HG03565 (cell line): ENCODE results near the gene PACRG.
"Not testable (repeated sequence)": the region's sequence is repeated elsewhere in the genome, so short reads cannot be mapped to it uniquely, and the experiment has no call there.

ENCODE experiments used
- ATAC-seq: cut with Tn5 transposase; IDR thresholded peaks from one replicate; pipeline ENCODE4 v1.9.1; 2021; ENCODE audit warnings: mild to moderate bottlenecking, moderate library complexity; ENCODE audit not compliant: unreplicated experiment

PACRG gene

DNA sequence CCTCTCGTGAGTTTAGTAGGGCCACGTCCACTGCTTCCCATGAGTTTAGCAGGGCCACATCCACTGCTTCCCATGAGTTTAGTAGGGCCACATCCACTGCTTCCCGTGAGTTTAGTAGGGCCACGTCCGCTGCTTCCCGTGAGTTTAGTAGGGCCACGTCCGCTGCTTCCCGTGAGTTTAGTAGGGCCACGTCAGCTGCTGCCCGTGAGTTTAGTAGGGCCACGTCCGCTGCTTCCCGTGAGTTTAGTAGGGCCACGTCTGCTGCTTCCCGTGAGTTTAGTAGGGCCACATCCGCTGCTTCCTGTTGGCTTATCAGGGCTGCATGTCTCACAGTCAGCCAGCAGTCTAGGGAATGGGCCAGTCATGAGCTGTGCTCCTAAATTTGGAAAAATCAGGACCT is 573.1 kb downstream of the PACRG start:
- ATAC-seq, result no peak

DNA sequence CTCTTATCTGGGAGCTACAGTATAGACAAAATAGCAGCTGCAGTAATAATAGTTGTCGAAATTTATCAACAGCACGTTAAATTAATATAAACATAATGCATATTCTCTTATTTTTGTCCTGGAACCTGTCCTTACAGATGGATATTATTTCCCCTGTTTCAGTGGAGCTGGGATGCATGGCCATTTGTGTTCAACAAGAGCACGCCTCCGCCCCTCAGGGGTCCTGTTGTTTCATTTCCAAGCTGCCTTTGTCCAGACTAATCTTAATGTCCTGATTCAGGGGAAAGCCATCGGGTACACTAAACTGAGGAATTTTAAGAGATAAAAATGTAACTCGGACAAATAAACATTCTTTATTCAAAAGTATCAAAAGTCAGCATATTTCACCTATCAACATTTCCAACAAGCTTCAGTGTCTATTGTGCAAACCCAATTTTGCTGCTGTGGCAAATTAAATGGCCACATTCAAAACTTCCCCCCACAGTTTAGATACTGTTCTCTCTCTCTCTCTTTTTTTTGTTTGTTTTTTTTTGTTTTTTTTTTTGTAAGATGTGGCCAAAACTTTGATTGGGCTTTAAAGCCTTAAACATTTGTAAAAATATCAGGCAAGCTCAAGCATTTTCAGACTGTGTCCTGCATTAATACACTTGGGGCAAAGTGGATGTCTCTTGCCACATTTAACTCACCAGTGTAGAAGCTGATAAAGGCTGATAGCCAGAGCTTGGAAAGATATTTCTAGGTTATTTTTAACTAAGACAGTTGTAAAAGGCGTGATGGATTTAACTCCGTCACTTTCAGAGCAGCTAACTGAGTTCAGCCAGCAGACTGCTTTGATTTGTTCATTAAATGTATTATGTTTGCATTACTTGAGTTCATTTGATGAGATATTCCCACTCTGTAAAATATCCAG is 574.2 kb downstream of the PACRG start:
- no peak for ATAC-seq

DNA sequence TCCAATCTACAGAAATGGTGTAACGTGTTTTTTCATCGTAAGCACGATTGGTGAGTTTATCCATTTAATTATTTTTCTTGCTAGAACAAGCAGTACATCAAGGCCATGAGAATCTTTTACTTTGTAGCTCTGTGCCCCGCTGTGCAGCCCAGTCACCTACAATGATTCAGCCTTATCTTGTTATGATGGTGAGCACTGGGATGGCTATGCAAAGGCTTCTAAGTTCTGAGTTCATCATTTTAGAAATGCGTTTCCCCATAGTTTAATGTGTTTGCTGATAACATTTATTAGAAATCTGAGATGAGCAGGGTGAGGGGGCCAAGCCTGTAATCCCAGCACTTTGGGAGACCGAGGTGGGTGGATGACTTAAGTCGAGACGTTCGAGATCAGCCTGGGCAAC is 575.0 kb downstream of the PACRG start:
- ATAC-seq, result no peak

DNA sequence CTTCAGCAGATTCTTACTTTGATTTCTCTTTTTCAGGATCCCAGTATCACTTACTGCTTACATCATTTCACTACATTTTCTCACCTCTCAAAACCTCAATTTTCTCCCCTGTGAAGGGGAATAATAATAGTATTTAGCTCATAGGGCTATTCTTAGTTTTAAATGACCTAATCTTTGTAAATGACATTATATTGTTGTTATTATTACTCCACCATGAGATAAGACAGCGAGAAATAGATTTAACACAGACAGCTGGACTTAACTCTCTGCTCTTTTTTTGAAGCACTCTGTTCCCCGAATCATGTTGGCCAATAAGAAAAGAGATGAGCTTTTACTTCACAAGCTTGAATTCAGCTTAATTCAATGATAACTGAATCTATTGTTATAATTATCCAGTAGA is 578.2 kb downstream of the PACRG start:
- ATAC-seq, result no peak

DNA sequence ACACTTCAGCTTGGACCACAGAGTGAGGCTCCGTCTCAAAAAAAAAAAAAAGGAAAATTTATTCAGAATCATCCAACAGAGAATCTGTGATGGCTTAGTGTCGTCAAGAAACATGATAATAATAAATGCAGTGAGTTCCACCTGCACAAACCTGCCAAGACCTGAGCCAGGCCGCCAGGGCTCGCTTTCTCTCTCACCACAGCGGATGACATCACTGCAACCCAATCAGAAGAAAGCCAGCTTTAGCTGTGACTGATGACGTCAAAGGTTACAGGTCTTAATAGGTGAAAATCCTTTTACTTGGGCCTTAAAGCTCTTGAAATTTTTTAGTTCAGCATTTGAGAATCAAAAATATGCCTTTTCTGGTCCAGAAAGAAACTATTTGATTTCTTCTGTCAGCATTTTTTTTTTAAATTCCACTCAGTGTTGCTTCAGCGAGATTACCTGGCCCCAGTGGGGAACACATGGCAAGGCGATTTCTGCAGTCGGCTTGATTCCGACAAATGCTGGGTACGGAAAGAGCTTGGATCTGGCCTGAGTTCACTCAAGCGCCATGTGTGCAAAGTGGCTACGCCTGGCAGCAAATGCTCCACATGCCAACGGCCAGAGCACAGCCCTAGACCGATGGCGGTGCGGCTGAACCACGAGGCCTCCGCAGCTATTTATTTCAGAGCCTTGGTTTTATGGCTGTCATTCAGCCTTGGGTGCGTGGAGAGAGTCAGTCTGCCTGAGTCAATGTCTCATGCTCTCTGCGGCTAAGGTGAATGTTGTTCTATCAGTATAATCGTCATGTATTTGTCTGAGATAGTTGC is 581.1 kb downstream of the PACRG start:
- no peak for ATAC-seq

DNA sequence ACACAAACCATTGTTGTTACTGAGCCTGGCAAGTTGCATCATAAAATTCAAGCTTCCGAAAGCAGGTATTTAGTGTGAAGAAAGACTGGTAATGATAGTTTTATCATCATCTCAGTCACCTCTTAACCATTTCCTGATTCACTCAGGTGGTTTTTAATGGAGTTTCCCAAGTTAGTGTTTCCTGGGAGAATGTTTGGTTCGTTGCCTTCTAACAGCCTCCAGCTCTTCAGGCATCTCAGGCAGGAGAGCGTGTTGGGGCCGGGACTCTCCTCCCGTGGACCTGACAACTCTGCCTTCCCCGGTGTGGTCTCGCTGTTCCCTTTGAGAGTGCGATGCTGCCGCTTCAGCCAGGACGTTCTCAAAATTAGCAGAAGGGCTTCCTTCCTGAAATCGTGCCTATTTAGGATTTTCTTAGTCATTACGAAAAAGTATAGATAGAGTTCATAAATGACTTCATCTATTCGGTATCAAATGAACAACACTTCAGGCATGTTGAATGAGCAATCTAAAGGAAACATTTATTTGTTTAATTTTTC is 581.8 kb downstream of the PACRG start:
- ATAC-seq, result no peak

DNA sequence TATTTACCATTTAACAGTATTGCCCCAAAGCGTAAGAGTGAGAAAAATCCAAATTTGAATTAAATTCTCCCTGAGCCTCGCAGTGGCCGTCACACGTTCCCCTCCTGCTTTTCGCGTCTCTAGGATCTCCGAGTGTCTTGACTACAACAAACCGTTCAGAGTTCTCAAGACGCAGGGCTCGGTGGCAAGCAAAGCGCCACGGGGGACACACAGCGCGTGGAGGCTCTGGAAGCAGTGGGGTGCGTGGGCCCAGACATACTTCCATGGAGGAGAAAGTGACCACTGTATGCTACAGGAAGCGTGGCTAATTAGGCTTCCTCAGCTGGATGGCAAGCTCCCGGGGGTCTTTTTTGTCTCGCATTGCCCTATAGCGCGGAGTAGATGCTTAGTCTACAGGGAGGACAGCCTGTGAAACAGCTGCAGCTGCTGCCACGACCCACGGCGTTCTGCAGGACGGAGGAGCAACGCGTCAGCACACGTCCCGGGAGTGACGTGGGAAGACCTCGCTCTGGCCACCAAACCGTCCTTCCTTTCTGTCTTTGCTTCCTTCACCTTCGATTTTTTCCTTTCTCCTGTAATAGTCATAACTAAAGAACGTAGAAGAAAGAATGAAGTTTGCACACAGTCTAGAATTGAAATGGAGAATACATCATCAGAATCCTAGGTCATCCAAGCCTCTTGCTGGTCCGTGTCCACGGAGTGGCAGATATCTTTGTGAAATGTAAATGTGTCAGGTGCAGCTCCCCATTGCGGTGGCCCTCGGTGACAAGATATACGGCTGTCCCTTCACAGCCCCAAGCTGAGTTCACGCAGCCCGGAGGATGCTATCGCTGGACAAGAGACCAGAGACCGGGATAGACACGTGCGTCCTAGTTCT is 582.6 kb downstream of the PACRG start:
- ATAC-seq, result no peak

DNA sequence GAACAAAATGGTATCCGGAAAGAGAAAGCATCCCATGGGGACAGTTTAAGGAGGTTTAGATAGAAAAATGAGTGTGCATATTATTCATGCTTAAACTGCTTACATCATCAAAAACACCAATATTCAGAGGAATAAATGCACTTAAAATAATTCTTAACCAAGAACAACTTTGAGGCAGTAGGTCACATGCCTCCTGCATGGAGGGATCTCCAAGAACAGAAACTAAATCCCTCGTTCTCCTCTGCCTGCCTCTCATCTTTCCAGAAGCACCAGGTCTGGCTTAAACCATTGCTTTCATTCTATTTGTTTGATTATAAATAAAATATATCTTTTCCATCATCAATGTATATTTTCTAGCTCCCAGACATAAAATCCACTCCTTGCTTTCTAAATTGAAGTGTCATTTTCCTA is 583.2 kb downstream of the PACRG start:
- no peak for ATAC-seq

DNA sequence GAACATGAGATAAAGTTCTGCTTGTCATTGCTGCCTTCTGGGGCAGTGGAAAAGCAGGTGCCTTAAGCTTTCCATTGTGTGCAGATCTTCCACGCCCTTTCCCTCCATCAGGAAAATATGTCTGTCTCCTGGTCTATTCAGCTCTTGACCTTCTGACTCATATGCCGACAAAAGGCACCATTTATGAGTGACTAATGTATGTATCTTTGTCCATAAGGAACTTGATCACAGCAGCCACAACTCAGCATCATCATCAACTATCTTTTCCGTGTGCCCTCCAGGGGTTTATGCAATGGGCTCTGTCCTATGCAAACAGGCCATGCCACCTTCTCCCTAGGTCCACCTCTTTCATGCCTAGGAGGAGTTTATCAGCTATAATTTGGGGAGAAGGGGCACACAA is 584.1 kb downstream of the PACRG start:
- ATAC-seq, result no peak

DNA sequence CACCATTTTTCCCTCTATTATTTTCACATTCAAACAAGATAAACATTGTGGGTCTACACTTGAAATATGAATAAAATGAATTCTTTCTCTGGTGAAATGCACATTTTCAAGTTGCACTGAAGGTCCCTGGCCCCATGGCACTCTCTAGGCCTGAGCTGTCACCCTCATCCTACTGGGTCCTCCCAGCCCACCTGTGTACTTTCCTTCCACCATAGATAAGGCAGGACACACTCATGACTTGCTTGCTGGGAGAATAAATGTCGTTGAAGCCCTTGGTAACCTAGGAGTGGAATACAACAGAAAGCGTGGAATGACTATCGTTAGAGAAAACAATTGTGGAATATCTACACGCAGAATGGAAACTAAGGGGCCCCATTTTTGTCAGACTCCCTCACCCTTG is 585.8 kb downstream of the PACRG start:
- ATAC-seq, result no peak

DNA sequence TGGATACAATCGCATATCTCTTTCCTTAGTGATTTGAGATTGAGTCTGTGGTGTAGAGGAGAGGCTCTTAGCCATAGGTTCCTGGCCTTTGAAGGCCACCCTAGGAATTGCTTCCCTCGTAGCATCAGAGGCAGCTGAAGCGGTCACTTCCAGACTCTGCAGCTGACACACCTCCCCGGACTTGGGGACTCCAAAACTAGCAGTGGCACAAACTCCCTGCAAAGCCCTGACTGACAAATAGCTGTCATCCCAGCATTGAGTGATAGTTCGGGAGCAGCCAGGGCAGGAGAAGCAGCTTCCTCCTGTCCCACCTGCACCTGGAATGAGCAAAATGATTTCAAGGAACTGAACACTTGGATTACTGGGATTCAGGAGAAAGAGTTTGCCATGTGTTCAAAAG is 586.2 kb downstream of the PACRG start:
- ATAC-seq, result no peak

DNA sequence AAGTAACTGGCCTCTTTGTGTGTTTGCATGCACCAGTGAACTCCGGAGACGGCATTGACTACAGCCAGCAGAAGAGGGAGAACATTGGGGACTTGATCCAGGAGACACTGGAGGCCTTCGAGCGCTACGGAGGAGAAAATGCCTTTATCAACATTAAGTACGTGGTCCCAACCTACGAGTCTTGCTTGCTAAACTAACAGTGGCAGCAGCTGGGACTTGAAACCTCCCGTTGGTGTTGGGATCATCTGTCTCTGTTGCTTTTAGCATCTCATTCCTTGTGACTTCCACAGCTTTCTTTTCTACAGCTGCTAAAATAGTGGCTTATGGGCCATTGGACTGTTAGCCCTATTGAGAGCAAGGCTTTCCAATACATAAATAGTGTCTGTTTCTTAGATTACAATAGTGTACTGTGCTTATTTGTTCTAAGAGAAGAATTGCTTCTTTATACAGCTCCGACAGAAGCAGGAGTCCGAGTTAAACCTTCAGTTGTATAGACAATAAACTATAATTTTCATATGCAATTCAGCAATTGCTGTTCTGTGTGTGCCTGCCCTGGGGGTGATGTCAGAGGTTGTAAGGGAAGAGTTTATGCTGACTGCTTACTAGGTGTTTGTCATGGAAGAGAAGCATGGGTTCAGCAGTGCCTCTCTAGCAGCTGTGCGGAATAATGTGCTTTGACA is 587.2 kb downstream of the PACRG start:
- ATAC-seq, result no peak

DNA sequence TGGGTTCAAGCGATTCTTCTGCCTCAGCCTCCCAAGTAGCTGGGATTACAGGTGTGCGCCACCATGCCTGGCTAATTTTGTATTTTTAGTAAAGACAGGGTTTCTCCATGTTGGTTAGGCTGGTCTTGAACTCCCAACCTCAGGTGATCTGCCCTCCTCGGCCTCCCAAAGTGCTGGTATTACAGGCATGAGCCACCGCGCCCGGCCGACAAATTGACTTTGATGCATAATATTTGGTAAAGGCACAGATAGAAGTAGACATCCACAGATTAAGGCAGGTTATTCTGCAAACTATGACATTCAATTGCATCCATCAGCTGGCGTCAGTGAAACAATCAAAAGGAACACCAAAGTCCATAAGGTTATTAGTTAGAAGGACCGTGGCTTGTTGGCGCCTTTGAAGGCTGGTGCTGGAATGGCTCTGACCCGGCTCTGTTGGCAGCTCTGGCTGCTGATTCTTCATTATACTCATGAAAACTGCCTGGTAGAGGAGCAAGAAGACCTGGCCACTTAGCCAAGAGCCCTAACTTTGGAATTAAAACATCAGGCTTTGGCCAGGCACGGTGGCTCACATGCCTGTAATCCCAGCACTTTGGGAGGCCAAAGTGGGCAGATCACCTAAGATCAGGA is 589.2 kb downstream of the PACRG start:
- ATAC-seq, result not testable (repeated sequence)

DNA sequence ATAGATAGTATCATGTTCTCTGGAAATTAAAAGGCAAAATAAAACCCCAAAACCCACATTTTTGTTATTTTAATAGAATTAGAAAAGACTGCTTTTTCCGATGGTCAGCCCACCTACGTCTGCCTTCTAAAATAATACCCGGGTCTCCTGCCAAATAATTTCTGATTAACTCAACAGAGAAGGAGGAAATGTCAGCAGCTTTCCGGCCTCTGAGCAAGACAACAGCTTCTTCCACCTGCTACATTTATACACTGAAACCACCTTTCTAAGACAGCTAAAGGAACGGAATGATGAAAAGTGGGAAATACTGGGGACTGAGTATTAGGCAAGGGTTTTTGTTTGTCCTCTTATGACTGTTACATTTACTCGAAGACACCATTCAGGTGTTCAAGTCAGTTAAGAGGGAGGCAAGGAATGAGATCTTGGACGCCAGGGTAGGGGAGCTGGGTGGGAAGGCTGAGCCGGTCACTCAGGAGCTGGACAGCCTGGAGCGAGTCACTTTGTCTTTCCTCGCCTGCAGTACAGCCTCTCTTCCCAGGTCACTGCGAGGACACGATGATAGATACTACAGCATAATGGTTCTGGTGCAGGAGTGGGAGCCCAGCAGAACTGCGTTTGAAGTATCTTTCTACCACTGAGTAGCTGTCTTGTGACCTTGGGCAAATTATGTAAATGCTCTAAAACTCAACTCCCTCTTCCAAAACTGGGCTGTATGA is 590.5 kb downstream of the PACRG start:
- ATAC-seq, result no peak

DNA sequence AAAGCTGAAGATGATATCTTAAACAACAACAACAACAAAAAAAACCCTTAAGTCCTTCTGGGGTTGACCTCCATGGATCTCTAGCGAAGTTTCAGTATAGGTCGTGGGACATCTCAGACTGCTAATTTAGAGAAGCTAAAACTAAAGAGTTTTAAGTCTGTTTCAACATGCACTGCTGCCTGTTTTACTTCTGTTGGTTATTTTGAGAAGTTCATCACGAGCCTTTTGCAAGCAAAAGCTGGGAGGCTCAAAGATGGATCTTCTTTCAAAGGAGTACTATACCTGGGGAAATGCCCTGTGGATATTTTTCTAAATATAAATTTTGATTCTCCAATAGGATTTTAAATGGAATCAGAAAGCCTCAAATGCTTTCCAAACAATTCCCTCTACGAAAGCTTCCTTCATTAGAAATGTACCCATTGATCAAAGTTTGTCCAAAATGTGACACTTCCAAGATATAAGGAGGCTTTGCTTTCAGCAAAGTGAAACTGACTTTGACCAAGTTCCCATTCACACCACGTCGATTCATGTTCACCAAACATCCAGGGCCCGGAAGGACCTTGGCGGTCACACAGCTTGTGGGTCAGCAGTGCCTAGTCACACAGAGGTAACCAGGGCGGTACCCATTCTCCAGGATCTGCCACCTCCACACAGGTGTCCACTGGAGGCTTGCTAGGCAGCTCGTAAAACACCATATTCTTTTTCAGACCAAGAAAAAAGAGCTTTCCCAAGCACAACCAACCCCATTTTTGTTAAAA is 592.0 kb downstream of the PACRG start:
- ATAC-seq, result no peak

DNA sequence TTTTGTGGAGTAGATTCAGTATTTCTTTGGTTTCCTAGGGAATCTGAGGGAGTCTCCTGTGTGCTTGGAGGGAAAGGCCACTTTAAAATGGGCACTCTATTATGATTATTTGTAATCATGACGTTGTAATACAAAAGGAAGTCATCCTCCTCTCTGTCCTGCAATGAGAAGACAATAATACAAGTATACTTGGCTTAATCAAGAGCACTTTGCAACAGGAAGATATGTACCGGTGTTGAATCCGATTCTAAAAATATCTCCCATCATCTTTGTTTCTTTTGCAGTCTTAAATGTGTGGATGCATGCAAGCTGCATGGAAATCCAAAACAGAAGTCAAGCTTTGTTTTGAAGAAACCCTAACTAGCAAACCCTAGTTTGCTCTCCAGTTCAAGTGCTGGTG is 592.6 kb downstream of the PACRG start:
- no peak for ATAC-seq

DNA sequence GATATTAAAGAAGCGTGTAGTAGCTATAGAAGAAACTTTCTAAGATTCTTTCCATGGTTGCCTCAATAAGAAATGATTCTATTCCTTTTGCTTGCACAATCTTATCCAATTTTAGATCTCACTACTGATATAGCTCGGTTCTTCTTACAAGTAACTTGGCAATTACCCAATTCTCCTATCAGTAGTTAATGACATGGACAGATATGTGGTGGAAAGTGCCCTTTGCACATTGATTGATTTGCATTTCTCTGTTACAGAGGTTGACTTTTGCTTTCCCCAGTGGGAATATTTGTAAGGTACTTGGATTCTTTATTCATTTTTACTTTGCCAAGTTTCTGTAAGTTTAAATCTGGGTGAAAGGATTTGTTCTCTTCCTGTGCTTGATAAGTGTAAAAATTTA is 593.0 kb downstream of the PACRG start:
- no peak for ATAC-seq

DNA sequence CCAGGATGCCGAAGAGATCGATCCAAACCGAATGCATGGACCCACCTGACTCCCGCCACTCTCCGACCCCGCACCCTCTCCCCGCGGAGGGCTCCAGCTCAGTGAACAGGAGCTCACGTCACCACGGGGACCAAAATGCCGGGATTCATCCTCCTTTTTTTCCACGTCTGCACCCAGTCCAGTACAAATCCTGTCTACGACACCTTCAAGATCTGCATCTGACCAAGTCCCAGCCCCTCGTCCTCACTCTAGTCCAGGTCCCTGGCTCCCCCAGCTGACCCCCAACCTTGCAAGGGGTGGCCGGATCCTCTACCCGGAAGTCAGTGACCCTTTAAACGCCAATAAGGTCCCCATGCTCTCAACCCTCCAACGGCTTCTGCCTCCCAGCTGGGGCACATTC is 593.9 kb downstream of the PACRG start:
- ATAC-seq, result no peak
